Measurements from ENCODE around the gene PCDH8. TPM values are rescaled to one million over a fixed set of nuclear protein-coding genes. Genes with fewer than 3 reads are reported as not detected.

PCDH8 gene
- total and polyA plus RNA-seq, 8 donors, result 0.04 to 0.85 (median 0.25) TPM; not detected in 4

DNA sequence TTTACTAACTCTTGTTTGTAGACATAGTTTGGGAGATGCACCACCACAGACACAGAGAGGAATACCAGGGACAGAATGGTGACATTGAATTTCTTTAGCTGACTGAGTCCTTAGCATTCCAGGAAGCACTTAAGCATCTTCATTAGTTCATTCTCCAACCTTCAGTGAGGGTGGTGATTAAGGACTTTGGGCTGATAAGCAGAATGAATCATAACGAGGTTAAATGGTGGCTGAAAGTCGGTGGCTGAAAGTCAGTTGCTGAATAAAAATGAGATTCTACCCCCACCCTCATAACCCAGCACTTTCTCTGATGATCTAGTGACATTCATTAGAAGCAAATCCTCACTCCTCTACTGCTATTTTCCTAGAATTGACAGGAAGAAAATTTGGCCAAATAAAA is 10.6 kb downstream of the PCDH8 start:
- WGBS, 2 donors, result 12 to 19% methylated on average over 2 of the region's 2 CpGs
- ATAC-seq (no peak), FAIRE-seq (no peak), DNase-seq (no peak)
- no peak overlapping the region for H3K4me3 ChIP-seq
- peaks cover 0 to 7% (median 2%) of the 10 kb centered on the region in 4 donors for H3K27me3 ChIP-seq
- H3K9me3 ChIP-seq, result no peaks in the 10 kb centered on the region
- intact Hi-C loops (cut with DNase I), result no loop called here
- H3K36me3 ChIP-seq, result no peaks in the 10 kb centered on the region
- no peak overlapping the region for H3K27ac ChIP-seq
- H3K4me1 ChIP-seq, result no peaks in the 10 kb centered on the region
- TF ChIP-seq, protein P1, sequence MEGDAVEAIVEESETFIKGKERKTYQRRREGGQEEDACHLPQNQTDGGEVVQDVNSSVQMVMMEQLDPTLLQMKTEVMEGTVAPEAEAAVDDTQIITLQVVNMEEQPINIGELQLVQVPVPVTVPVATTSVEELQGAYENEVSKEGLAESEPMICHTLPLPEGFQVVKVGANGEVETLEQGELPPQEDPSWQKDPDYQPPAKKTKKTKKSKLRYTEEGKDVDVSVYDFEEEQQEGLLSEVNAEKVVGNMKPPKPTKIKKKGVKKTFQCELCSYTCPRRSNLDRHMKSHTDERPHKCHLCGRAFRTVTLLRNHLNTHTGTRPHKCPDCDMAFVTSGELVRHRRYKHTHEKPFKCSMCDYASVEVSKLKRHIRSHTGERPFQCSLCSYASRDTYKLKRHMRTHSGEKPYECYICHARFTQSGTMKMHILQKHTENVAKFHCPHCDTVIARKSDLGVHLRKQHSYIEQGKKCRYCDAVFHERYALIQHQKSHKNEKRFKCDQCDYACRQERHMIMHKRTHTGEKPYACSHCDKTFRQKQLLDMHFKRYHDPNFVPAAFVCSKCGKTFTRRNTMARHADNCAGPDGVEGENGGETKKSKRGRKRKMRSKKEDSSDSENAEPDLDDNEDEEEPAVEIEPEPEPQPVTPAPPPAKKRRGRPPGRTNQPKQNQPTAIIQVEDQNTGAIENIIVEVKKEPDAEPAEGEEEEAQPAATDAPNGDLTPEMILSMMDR (IDR thresholded peaks at IDR 0.05), result no peak

DNA sequence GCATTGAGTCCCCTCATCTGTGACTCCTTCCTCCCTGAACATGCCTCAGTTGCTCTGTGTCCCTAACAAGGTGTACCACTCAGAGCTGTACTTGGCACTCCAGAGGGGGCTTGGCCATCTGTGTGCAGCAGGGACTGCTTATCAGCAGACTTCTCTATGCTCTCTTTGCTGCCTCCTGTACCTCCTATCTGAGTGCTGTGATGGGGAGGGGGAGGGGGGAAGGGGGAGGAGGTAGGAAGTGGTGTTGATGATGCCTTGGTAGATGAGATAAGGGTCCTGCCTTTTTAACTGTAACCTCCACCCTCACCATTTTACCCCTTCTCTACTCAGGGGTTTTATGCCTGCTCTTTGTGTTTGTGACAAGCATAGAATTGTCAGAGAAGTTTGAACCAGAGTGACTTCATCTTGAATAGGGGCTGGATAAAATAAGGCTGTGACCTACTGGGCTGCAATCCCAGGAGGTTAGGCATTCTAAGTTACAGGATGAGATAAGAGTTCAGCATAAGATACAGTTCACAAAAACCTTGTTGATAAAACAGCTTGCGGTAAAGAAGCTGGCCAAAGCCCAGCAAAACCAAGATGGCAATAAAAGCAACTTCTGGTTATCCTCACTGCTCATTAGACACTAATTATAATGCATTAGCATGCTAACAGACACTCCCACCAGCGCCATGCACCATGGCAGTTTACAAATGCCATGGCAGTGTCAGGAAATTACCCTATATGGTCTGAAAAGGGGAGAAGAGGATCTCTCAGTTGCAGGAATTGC is 13.2 kb downstream of the PCDH8 start:
- no peak for DNase-seq
- 37 to 43% methylated on average over 2 of the region's 2 CpGs for WGBS, 2 donors
- no peaks in the 10 kb centered on the region for H3K27me3 ChIP-seq
- TF ChIP-seq, protein P1 (IDR thresholded peaks at IDR 0.05), result no peak
- H3K36me3 ChIP-seq, result no peaks in the 10 kb centered on the region
- intact Hi-C loops (cut with DNase I), result no loop called here
- no peaks in the 10 kb centered on the region for H3K4me1 ChIP-seq
- no peak overlapping the region for H3K4me3 ChIP-seq
- no peak overlapping the region for H3K27ac ChIP-seq
- H3K9me3 ChIP-seq, result no peaks in the 10 kb centered on the region
- no peak for FAIRE-seq
- ATAC-seq, result no peak

DNA sequence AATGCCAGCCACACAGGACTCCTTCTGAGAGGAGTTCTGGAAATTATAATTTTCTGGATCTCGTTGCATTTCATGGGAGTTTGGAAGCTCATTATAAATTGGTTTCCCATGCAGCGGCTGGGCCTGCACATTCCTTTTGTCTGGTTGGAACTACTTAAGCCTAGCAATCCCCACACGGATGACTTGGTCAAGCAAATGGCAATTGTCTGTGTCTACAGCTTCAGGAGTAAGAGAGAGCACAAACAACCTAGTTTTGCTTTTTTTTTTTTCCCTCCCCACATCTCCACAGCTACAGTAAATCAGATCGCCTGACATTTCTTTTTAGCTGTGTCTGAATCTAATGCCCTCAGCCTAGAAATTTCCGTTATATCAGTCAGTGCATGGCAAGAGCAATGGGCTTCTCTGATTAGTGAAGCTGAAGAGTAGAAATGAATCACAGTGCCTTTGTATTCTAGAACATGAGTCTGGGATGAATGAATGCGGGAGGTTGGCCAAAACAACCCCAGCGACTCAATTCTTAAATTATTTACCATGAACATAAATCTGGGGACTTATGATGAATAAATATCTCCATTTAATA is 15.1 kb downstream of the PCDH8 start:
- ATAC-seq (no peak), DNase-seq (no peak), FAIRE-seq (no peak)
- no peak overlapping the region for H3K27ac ChIP-seq
- no peaks in the 10 kb centered on the region for H3K36me3 ChIP-seq
- no peaks in the 10 kb centered on the region for H3K4me1 ChIP-seq
- no peaks in the 10 kb centered on the region for H3K9me3 ChIP-seq
- peaks cover 0 to 4% (median 0%) of the 10 kb centered on the region in 4 donors for H3K27me3 ChIP-seq
- TF ChIP-seq, protein P1 (IDR thresholded peaks at IDR 0.05), result no peak
- whole genome bisulfite sequencing, 2 donors, result 51 to 66% methylated on average over 7 of the region's 7 CpGs
- intact Hi-C loops (cut with DNase I), result no loop called here
- no peak overlapping the region for H3K4me3 ChIP-seq

DNA sequence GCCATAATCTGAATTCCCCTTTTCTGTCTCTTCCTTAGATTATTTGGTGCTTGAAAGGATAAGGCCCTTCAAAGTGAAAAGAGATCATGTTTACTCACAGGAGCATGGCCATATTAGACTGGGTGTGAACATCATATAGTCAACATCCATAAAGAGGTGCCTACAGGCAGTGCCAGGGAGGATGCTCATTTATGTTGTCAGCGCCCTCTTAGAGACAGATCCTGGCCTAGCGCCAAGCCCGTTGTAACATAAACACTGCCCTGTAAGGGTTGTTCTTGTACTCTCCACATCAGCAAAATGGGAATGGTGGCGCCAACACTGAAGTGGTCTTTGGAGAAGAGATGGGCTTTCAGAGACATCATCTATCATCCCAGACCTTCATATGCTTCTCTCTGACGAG is 16.1 kb downstream of the PCDH8 start:
- intact Hi-C loops (cut with DNase I), result no loop called here
- Histone ChIP-seq H3K9me3 (no peaks in the 10 kb centered on the region), H3K27ac (no peak overlapping the region), H3K4me1 (no peaks in the 10 kb centered on the region), H3K27me3 (peaks cover 0 to 4% (median 0%) of the 10 kb centered on the region in 4 donors), H3K36me3 (no peaks in the 10 kb centered on the region), H3K4me3 (no peak overlapping the region)
- ATAC-seq (no peak), DNase-seq (no peak), FAIRE-seq (no peak)
- WGBS, 2 donors, result 52 to 62% methylated on average over 5 of the region's 5 CpGs
- TF ChIP-seq, protein P1 (IDR thresholded peaks at IDR 0.05), result no peak

DNA sequence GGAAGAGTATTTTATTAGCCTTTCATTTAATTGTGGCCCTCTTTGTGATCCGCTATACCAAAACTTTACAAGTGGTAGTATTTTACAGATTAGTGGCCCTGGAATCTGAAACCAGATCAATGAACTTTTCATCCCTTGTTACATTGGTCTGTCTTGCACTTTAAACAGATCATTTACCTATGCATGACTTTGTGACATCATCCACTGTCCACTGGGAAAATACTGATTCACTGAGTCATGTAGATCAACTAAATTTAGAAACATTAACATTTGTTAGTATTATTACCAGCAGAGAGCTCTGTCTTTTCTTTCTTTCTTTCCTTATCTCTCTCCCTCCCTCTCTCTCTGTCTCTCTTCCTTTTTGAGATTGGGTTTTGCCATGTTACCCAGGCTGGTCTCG is 17.5 kb downstream of the PCDH8 start:
- no peaks in the 10 kb centered on the region for H3K4me1 ChIP-seq
- intact Hi-C loops (cut with DNase I), result no loop called here
- no peak for ATAC-seq
- H3K27ac ChIP-seq, result no peak overlapping the region
- no peak overlapping the region for H3K4me3 ChIP-seq
- WGBS, 2 donors, result 64 to 70% methylated on average over 2 of the region's 2 CpGs
- peaks cover 0 to 4% (median 0%) of the 10 kb centered on the region in 4 donors for H3K27me3 ChIP-seq
- DNase-seq, result no peak
- FAIRE-seq, result no peak
- TF ChIP-seq, protein P1 (IDR thresholded peaks at IDR 0.05), result no peak
- H3K9me3 ChIP-seq, result no peaks in the 10 kb centered on the region
- H3K36me3 ChIP-seq, result no peaks in the 10 kb centered on the region
